ENCODE measurements around the gene PLAAT4.

GRCh38 chr11:63551889-63552266 is 15.3 kb downstream of the PLAAT4 start:
- no peak for TF ChIP-seq CTCF (conservative IDR thresholded peaks at IDR 0.05; ENCODE audit: low read length)
- no peak for TF ChIP-seq EZH2phosphoT487 (IDR thresholded peaks at IDR 0.05; ENCODE audit: borderline replicate concordance)
